ENCODE data around the gene SF3B3.
"Not testable (repeated sequence)": the region's sequence is repeated elsewhere in the genome, so short reads cannot be mapped to it uniquely, and the experiment has no call there.

SF3B3 gene

DNA sequence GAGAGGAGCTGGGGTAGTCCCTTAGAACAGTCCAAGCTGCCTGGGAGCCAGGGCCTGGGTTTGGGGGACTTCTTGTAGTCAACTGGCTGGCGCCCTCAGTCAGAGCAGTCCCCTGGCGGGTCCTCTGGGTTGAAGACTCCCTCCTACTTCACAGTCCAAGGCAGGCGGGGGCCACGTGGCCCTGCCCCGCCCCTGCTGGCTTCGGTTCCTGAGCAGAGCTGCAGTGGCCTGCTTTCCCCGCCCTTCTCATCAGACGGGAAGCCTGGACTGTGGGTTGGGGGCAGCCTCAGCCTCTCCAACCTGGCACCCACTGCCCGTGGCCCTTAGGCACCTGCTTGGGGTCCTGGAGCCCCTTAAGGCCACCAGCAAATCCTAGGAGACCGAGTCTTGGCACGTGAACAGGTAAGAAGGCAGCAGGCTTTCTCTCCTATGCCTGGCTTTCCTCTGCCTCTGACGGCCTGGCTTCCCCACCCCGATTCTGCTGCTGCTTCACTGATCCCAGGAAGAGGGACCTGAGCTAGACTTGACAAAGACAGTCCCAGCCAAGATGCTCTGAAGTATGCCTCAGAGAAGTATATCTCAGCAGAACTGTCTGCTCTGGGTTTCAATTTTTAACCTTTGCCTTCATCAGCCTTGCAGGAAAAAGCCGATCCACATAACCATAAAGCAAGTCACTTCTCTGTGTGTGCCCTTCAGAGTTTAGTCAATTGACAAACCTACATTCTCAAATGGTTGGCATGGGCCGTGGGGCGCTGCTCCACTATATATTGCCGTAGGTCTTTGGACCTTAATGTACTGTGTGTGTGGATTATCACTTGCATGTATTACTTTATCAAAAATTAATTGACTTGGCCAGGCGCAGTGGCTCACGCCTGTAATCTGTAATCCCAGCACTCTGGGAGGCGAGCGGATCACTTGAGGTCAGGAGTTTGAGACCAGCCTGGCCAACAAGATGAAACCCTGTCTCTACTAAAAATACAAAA is 56.3 kb downstream of the SF3B3 start:
- no peak overlapping the region for H3K4me3 ChIP-seq (ENCODE audit: low read depth, low read length)
- DNase-seq (ENCODE audit: low read depth), result no peak
- TF ChIP-seq, protein P1, sequence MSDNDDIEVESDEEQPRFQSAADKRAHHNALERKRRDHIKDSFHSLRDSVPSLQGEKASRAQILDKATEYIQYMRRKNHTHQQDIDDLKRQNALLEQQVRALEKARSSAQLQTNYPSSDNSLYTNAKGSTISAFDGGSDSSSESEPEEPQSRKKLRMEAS (IDR thresholded peaks at IDR 0.05; ENCODE audit: low read depth, low read length), result no peak
- TF ChIP-seq, protein P2, sequence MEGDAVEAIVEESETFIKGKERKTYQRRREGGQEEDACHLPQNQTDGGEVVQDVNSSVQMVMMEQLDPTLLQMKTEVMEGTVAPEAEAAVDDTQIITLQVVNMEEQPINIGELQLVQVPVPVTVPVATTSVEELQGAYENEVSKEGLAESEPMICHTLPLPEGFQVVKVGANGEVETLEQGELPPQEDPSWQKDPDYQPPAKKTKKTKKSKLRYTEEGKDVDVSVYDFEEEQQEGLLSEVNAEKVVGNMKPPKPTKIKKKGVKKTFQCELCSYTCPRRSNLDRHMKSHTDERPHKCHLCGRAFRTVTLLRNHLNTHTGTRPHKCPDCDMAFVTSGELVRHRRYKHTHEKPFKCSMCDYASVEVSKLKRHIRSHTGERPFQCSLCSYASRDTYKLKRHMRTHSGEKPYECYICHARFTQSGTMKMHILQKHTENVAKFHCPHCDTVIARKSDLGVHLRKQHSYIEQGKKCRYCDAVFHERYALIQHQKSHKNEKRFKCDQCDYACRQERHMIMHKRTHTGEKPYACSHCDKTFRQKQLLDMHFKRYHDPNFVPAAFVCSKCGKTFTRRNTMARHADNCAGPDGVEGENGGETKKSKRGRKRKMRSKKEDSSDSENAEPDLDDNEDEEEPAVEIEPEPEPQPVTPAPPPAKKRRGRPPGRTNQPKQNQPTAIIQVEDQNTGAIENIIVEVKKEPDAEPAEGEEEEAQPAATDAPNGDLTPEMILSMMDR (IDR thresholded peaks at IDR 0.05; ENCODE audit: low read depth, low read length), result no peak
- no peak for TF ChIP-seq MYC (IDR thresholded peaks at IDR 0.05; ENCODE audit: low read depth, low read length)
- no peak for TF ChIP-seq POLR2A (IDR thresholded peaks at IDR 0.05; ENCODE audit: extremely low read depth, insufficient read length)

DNA sequence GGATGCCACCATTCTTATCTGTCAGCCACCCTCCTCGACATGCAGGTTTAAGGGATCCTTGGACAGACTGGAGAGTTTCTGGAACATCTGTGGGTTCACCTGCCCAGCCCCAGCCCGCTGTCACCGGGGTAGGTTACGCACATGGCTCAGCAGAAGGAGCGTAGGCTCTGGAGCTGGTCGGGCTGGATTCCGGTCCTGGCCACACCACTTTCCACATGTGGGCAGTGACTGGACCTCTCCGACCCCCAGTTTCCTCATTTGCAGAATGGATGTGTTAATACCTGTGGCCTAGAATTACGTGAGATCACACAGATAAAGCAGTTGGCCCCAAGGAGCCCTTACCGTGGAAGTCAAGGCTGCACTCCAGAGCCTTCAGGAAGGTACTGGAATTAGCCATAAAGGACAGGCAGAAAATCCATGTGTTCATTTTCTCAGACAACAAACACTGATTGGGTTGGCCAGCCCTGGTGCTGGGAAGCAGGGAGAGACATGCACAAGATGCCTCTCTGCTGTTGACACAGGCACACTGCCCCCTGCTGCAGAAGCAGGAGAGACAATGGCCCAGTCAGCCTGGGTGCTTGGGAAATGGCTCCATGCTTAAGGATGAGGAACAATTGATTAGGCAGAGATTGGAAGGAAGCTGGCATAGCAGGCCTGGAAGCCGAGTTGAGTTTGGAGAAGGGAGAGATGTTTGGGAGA is 58.8 kb downstream of the SF3B3 start:
- no peak overlapping the region for H3K4me3 ChIP-seq (ENCODE audit: low read depth, low read length)

DNA sequence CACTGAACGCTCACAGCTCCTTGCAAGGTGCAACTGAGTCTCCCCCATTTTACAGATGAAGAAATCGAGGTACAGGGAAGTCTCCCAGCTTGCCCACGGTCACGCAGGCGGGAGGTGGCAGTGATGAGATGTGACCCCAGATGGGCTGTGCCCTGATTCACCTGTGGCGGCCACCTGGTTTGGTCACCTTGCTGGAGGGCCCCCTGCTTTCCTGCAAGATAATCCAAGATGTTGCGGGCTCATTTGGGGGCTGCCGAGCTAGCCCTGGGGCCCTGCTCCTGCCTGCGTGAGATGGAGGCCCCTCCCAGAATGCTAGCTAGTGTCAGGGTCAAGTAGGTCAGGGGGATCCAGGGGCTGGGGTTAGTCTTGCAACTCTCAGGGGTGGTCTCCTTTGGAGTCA is 63.1 kb downstream of the SF3B3 start:
- no peak for TF ChIP-seq POLR2A (IDR thresholded peaks at IDR 0.05; ENCODE audit: extremely low read depth, insufficient read length)
- no peak for DNase-seq (ENCODE audit: low read depth)
- H3K4me3 ChIP-seq (ENCODE audit: low read depth, low read length), result no peak overlapping the region

More for the DNA sequence above, 58.8 kb downstream of the SF3B3 start:
- DNase-seq (ENCODE audit: low read depth), result peak; percentile 55
- TF ChIP-seq, protein P2 (IDR thresholded peaks at IDR 0.05; ENCODE audit: low read depth, low read length), result peak; percentile 61
- TF ChIP-seq, protein P1 (IDR thresholded peaks at IDR 0.05; ENCODE audit: low read depth, low read length), result no peak

DNA sequence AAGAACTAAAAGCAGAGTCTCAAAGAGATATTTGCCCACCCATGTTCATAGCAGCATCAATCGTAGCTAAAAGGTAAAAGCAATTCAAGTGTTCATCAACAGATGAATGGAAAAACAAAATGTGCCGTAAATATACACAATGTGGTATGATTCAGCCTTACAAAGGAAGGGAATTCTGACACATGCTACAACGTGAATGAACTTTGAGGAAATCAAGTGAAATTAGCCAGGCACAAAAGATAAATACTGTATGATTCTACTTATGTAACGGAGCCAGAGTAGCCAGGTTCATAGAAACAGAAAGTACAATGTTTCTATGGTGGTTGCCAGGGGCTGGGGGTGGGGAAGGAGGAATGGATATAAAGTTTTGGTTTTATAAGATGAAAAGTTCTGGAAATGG is 64.9 kb downstream of the SF3B3 start:
- H3K4me3 ChIP-seq (ENCODE audit: low read depth, low read length), result no peak overlapping the region
- no peak for DNase-seq (ENCODE audit: low read depth)
- no peak for TF ChIP-seq MYC (IDR thresholded peaks at IDR 0.05; ENCODE audit: low read depth, low read length)
- TF ChIP-seq, protein P1 (IDR thresholded peaks at IDR 0.05; ENCODE audit: low read depth, low read length), result no peak
- TF ChIP-seq, protein P2 (IDR thresholded peaks at IDR 0.05; ENCODE audit: low read depth, low read length), result no peak
- no peak for TF ChIP-seq POLR2A (IDR thresholded peaks at IDR 0.05; ENCODE audit: extremely low read depth, insufficient read length)

DNA sequence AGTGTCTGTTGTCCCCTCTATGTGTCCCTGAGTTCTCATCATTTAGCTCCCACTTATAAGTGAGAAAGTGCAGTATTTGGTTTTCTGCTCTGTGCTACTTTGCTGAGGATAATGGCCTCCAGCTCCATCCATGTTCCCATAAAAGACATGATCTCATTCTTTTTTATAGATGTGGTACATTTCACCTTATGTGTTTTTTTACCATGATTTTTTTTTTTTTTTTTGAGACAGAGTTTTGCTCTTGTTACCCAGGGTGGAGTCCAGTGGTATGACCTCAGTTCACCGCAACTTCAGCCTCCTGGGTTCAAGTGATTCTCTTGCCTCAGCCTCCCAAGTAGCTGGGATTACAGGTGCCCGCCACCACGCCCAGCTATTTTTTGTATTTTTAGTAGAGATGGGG is 65.8 kb downstream of the SF3B3 start:
- not testable (repeated sequence) for DNase-seq (ENCODE audit: low read depth); H3K4me3 ChIP-seq (ENCODE audit: low read depth, low read length)

DNA sequence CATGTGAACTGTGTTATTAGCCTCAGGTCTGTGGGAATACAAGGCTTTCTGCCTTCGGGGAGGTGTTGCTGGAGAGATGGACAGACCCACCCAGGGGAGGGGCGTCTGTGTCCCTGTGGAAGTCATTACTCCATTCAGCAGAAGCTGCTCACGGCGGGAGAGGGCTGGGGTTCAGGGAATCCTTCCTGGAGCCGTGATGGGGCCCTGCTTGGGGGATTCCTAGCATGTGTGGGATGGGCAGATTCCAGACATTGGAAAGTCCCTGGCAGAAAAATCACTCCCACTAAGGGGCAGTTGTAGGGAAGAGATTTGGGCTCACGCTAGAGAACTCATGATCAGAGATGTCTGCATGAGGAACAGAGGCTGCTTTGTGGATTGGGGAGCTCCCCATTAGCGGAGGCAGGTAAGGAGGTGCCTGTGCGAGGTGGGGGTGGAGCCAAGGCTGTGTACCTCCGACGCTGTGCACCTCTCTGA is 66.4 kb downstream of the SF3B3 start:
- H3K4me3 ChIP-seq (ENCODE audit: low read depth, low read length), result no peak overlapping the region
- TF ChIP-seq, protein P1 (IDR thresholded peaks at IDR 0.05; ENCODE audit: low read depth, low read length), result no peak
- no peak for TF ChIP-seq POLR2A (IDR thresholded peaks at IDR 0.05; ENCODE audit: extremely low read depth, insufficient read length)
- TF ChIP-seq, protein P2 (IDR thresholded peaks at IDR 0.05; ENCODE audit: low read depth, low read length), result no peak
- no peak for TF ChIP-seq MYC (IDR thresholded peaks at IDR 0.05; ENCODE audit: low read depth, low read length)
- DNase-seq (ENCODE audit: low read depth), result no peak
